CD4-positive, alpha-beta memory T cell (primary cell): ENCODE data around the gene PLEKHG4. TPM values are rescaled to one million over a fixed set of nuclear protein-coding genes. Genes with fewer than 3 reads are reported as not detected.
A peak's percentile ranks its signal among the peaks of the same experiment; 100 is the strongest.

ENCODE experiments used
- CTCF ChIA-PET: fragments of 350-600 bp; sonication (Branson Sonifier 250); formaldehyde crosslinking; loops from one replicate; lab custom pipeline; 2021; ENCODE audit warnings: inconsistent platforms; ENCODE audit not compliant: partially characterized antibody; lab: Charles Lee
- POLR2A ChIA-PET: fragments of 350-600 bp; sonication (Branson Sonifier 250); formaldehyde crosslinking; loops from one replicate; lab custom pipeline; 2021; ENCODE audit not compliant: partially characterized antibody; lab: Charles Lee
- DNase-seq, 5 donors: peaks; one replicate each; pipeline versions ENCODE4 v3.0.0 to v3.0.0-alpha.2; 2020 to 2022; ENCODE audit warnings: mixed read lengths in 1 of 5
- H3K27ac ChIP-seq: one replicate; pipeline ENCODE4 v1.7.0; 2013; ENCODE audit warnings: low read depth, low read length
- H3K27me3 ChIP-seq: 2 replicates; pipeline ENCODE4 v1.7.0; 2013; ENCODE audit warnings: mild to moderate bottlenecking, low read length, moderate library complexity; ENCODE audit not compliant: insufficient read depth
- H3K36me3 ChIP-seq: 2 replicates; pipeline ENCODE4 v1.7.0; 2013; ENCODE audit warnings: mild to moderate bottlenecking, low read length, moderate library complexity; ENCODE audit not compliant: insufficient read depth
- H3K4me1 ChIP-seq: 2 replicates; pipeline ENCODE4 v1.7.0; 2013; ENCODE audit warnings: mild to moderate bottlenecking, low read length, moderate library complexity; ENCODE audit not compliant: insufficient read depth
- H3K4me3 ChIP-seq, 2 donors: one replicate each; pipeline ENCODE4 v1.7.0; 2013; ENCODE audit warnings: low read length in 2 of 2, mild to moderate bottlenecking in 1 of 2
- H3K9me3 ChIP-seq, 2 donors: one replicate each; pipeline ENCODE4 v1.7.0; 2013; ENCODE audit warnings: low read length in 2 of 2, control low read depth in 1 of 2; ENCODE audit not compliant: control insufficient read depth in 1 of 2
- H3K27ac Mint-ChIP-seq, 7 donors: one replicate each; pipeline ENCODE4 v1.8.0; 2020 to 2021; ENCODE audit warnings: mixed read lengths in 7 of 7, mild to moderate bottlenecking in 6 of 7, inconsistent platforms in 3 of 7, moderate library complexity in 3 of 7
- H3K27me3 Mint-ChIP-seq, 2 donors: one replicate each; pipeline ENCODE4 v1.8.0; 2020 to 2021; ENCODE audit warnings: mixed read lengths in 2 of 2
- H3K36me3 Mint-ChIP-seq, 2 donors: one replicate each; pipeline ENCODE4 v1.8.0; 2020 to 2021; ENCODE audit warnings: mixed read lengths in 2 of 2, inconsistent platforms in 1 of 2, mild to moderate bottlenecking in 1 of 2
- H3K4me1 Mint-ChIP-seq, 4 donors: one replicate each; pipeline ENCODE4 v1.8.0; 2020 to 2021; ENCODE audit warnings: mixed read lengths in 4 of 4, mild to moderate bottlenecking in 1 of 4
- H3K4me3 Mint-ChIP-seq, 8 donors: one replicate each; pipeline ENCODE4 v1.8.0; 2020 to 2021; ENCODE audit warnings: mixed read lengths in 8 of 8, mild to moderate bottlenecking in 7 of 8, moderate library complexity in 6 of 8, inconsistent platforms in 3 of 8
- H3K9me3 Mint-ChIP-seq, 8 donors: one replicate each; pipeline ENCODE4 v1.8.0; 2020 to 2021; ENCODE audit warnings: mixed read lengths in 8 of 8, mild to moderate bottlenecking in 5 of 8, inconsistent platforms in 3 of 8, moderate library complexity in 1 of 8
- intact Hi-C: fragments of 100-400 bp; cut with micrococcal nuclease; formaldehyde crosslinking; loops from one replicate; pipeline ENCODE4 v1.15.1; 2023
- polyA plus RNA-seq, 2 donors: library from polyadenylated mRNA; unstranded; fragments of 300-500 nt; fragmentation: Illumina TruSeq; gene quantifications; one replicate each; pipeline ENCODE4 v1.2.3, GENCODE V29; 2021
- total RNA-seq, 2 experiments: library from RNA; stranded (reverse); gene quantifications; one replicate each; pipeline ENCODE4 v1.2.3, GENCODE V29; 2021

The PLEKHG4 gene
- total and polyA plus RNA-seq, 4 experiments from 2014 or later = 4.3 to 24.0 (median 11.1) TPM

GRCh38 chr16:67235816-67236562 lies 43.3 kb upstream of the PLEKHG4 start:
- Mint-ChIP-seq H3K4me3 (peak overlapping the region; percentile 71 to 88 (median 81)), H3K27ac (peak overlapping the region; percentile 92 to 99 (median 97)), H3K4me1 (peaks cover 8 to 26% (median 9%) of the 10 kb centered on the region in 4 donors), H3K9me3 (no peaks in the 10 kb centered on the region), H3K36me3 (peaks cover 25 to 46% of the 10 kb centered on the region in 2 donors), H3K27me3 (no peaks in the 10 kb centered on the region)
- CTCF ChIA-PET = interaction anchor here (0.7 to 2.2 kb wide), 5 partner anchors 9 to 51 kb away, joined by 3 to 7 read pairs (median 5); partner anchors contain the start of gene TMEM208
- peak in 4 of 5 donors; percentile 80 to 90 (median 84) for DNase-seq
- H3K27me3 ChIP-seq = no peaks in the 10 kb centered on the region
- peak overlapping the region; percentile 17 for H3K4me3 ChIP-seq
- intact Hi-C loops = loop anchor here (1.0 kb wide), 2 partner anchors 9 to 11 kb away; partner anchors contain the start of genes FHOD1 and TMEM208
- H3K4me1 ChIP-seq = peaks cover 13% of the 10 kb centered on the region
- peak overlapping the region; percentile 56 for H3K27ac ChIP-seq
- peaks cover 40% of the 10 kb centered on the region for H3K36me3 ChIP-seq
- POLR2A ChIA-PET = interaction anchor here (0.8 to 17.2 kb wide), 6 partner anchors 9 to 355 kb away, joined by 3 to 259 read pairs (median 3); partner anchors contain the start of genes FHOD1, PDP2, SLC9A5 and TMEM208
- H3K9me3 ChIP-seq = no peaks in the 10 kb centered on the region

GRCh38 chr16:67236563-67237395 lies 42.6 kb upstream of the PLEKHG4 start:
- intact Hi-C loops = loop anchor here (1.0 kb wide), 2 partner anchors 9 to 11 kb away; partner anchors contain the start of genes FHOD1 and TMEM208
- Mint-ChIP-seq H3K4me1 (peaks cover 8 to 26% (median 14%) of the 10 kb centered on the region in 4 donors), H3K4me3 (peak overlapping the region; percentile 71 to 88 (median 81)), H3K27ac (peak overlapping the region; percentile 92 to 99 (median 97)), H3K9me3 (no peaks in the 10 kb centered on the region), H3K27me3 (no peaks in the 10 kb centered on the region), H3K36me3 (peaks cover 25 to 49% of the 10 kb centered on the region in 2 donors)
- no peaks in the 10 kb centered on the region for H3K27me3 ChIP-seq
- ChIA-PET CTCF (interaction anchor here (1.5 to 2.2 kb wide), 2 partner anchors 13 to 52 kb away, joined by 5 to 7 read pairs; no protein-coding TSS in a partner anchor), POLR2A (interaction anchor here (0.5 to 17.2 kb wide), 7 partner anchors 9 to 356 kb away, joined by 3 to 259 read pairs (median 3); partner anchors contain the start of genes FHOD1, PDP2, SLC9A5 and TMEM208)
- H3K36me3 ChIP-seq = peaks cover 32% of the 10 kb centered on the region
- peak overlapping the region; percentile 17 for H3K4me3 ChIP-seq
- H3K9me3 ChIP-seq = no peaks in the 10 kb centered on the region
- H3K4me1 ChIP-seq = peaks cover 13% of the 10 kb centered on the region
- peak; percentile 83 to 87 (median 84) for DNase-seq
- H3K27ac ChIP-seq = peak overlapping the region; percentile 56

GRCh38 chr16:67237396-67238277 lies 41.7 kb upstream of the PLEKHG4 start:
- intact Hi-C loops = no loop called here
- Histone ChIP-seq H3K27ac (no peak overlapping the region), H3K36me3 (peaks cover 30% of the 10 kb centered on the region), H3K4me3 (no peak overlapping the region), H3K9me3 (no peaks in the 10 kb centered on the region), H3K27me3 (no peaks in the 10 kb centered on the region), H3K4me1 (peaks cover 17% of the 10 kb centered on the region)
- H3K36me3 Mint-ChIP-seq = peaks cover 25 to 51% of the 10 kb centered on the region in 2 donors
- CTCF ChIA-PET = interaction anchor here (1.1 to 1.4 kb wide), 4 partner anchors 10 to 275 kb away, joined by 3 read pairs; partner anchors contain the start of gene FHOD1
- H3K27me3 Mint-ChIP-seq = no peaks in the 10 kb centered on the region
- no peak for DNase-seq
- H3K4me3 Mint-ChIP-seq = peak overlapping the region in 1 of 8 donors; percentile 6
- no peaks in the 10 kb centered on the region for H3K9me3 Mint-ChIP-seq
- H3K4me1 Mint-ChIP-seq = peaks cover 9 to 26% (median 17%) of the 10 kb centered on the region in 4 donors
- peak overlapping the region in 5 of 7 donors; percentile 51 to 92 (median 80) for H3K27ac Mint-ChIP-seq
- POLR2A ChIA-PET = interaction anchor here (1.3 to 17.2 kb wide), 4 partner anchors 8 to 78 kb away, joined by 3 to 259 read pairs (median 24); partner anchors contain the start of genes FBXL8, FHOD1, SLC9A5 and TMEM208

- ChIA-PET POLR2A (interaction anchor here (1.3 to 17.2 kb wide), 4 partner anchors 7 to 79 kb away, joined by 3 to 259 read pairs (median 24); partner anchors contain the start of genes FBXL8, FHOD1, SLC9A5 and TMEM208), CTCF (interaction anchor here (1.1 to 1.4 kb wide), 4 partner anchors 9 to 275 kb away, joined by 3 read pairs; partner anchors contain the start of gene FHOD1)
- peaks cover 20% of the 10 kb centered on the region for H3K4me1 ChIP-seq
- Mint-ChIP-seq H3K4me1 (peaks cover 9 to 26% (median 17%) of the 10 kb centered on the region in 4 donors), H3K4me3 (no peak overlapping the region), H3K27ac (peak overlapping the region in 5 of 7 donors; percentile 9 to 70 (median 48)), H3K36me3 (peaks cover 25 to 50% of the 10 kb centered on the region in 2 donors), H3K9me3 (no peaks in the 10 kb centered on the region), H3K27me3 (no peaks in the 10 kb centered on the region)
- H3K27me3 ChIP-seq = no peaks in the 10 kb centered on the region
- H3K27ac ChIP-seq = no peak overlapping the region
- H3K4me3 ChIP-seq = no peak overlapping the region
- H3K9me3 ChIP-seq = no peaks in the 10 kb centered on the region
- intact Hi-C loops = no loop called here
- DNase-seq = no peak
- H3K36me3 ChIP-seq = peaks cover 29% of the 10 kb centered on the region
Observed at GRCh38 chr16:67238278-67238575, 41.1 kb upstream of the PLEKHG4 start.

- Histone ChIP-seq H3K4me1 (peaks cover 26% of the 10 kb centered on the region), H3K4me3 (no peak overlapping the region), H3K9me3 (no peaks in the 10 kb centered on the region), H3K27ac (no peak overlapping the region), H3K27me3 (no peaks in the 10 kb centered on the region), H3K36me3 (peaks cover 27% of the 10 kb centered on the region)
- ChIA-PET CTCF (interaction anchor here (1.1 to 1.4 kb wide), 5 partner anchors 8 to 274 kb away, joined by 3 read pairs; partner anchors contain the start of genes FHOD1 and TMEM208), POLR2A (interaction anchor here (1.3 to 17.2 kb wide), 3 partner anchors 7 to 79 kb away, joined by 5 to 259 read pairs (median 44); partner anchors contain the start of genes FBXL8, FHOD1, SLC9A5 and TMEM208)
- intact Hi-C loops = no loop called here
- Mint-ChIP-seq H3K4me1 (peaks cover 10 to 32% (median 22%) of the 10 kb centered on the region in 4 donors), H3K36me3 (peaks cover 22 to 44% of the 10 kb centered on the region in 2 donors), H3K27ac (peak overlapping the region in 5 of 7 donors; percentile 2 to 72 (median 62)), H3K27me3 (no peaks in the 10 kb centered on the region), H3K4me3 (no peak overlapping the region), H3K9me3 (no peaks in the 10 kb centered on the region)
- DNase-seq = no peak
Observed at GRCh38 chr16:67238806-67239470, 40.4 kb upstream of the PLEKHG4 start.
